NCI-H1694 (cell line): ENCODE results near the gene ESM1.
A peak's percentile ranks its signal among the peaks of the same experiment; 100 is the strongest.
"Not testable (repeated sequence)": the region's sequence is repeated elsewhere in the genome, so short reads cannot be mapped to it uniquely, and the experiment has no call there.

Experiments
- DNase-seq: peaks from one replicate; lab custom pipeline; 2025; lab: John Stamatoyannopoulos, UW

ESM1 gene

GRCh38 chr5:54985301-54986268, at the start of gene ESM1:
ESM1 (minus strand) TSS chr5:54985593; CDS start chr5:54985517, 76 bp downstream.
- no peak for DNase-seq

- no peak for DNase-seq
These were observed 48.2 kb upstream of the ESM1 start for GRCh38 chr5:55033568-55033967.

- no peak for DNase-seq
These were observed 46.1 kb upstream of the ESM1 start for GRCh38 chr5:55031492-55031891.

- no peak for DNase-seq
These were observed 45.4 kb upstream of the ESM1 start for GRCh38 chr5:55030676-55031369.

- DNase-seq = no peak
These were observed 44.8 kb upstream of the ESM1 start for GRCh38 chr5:55030220-55030619.

GRCh38 chr5:55027595-55027994, 42.2 kb upstream of the ESM1 start:
- no peak for DNase-seq

- no peak for DNase-seq
These were observed 37.1 kb upstream of the ESM1 start for GRCh38 chr5:55022450-55022849.

- no peak for DNase-seq
These were observed 36.4 kb upstream of the ESM1 start for GRCh38 chr5:55021821-55022220.

- DNase-seq = no peak
These were observed 36.0 kb upstream of the ESM1 start for GRCh38 chr5:55021410-55021809.

- not testable (repeated sequence) for DNase-seq
These were observed 24.8 kb upstream of the ESM1 start for GRCh38 chr5:55010149-55010548.

GRCh38 chr5:55004729-55005128, 19.3 kb upstream of the ESM1 start:
- no peak for DNase-seq

- no peak for DNase-seq
These were observed 18.2 kb upstream of the ESM1 start for GRCh38 chr5:55003432-55004065.

- not testable (repeated sequence) for DNase-seq
These were observed 16.8 kb upstream of the ESM1 start for GRCh38 chr5:55002166-55002565.

GRCh38 chr5:54997081-54997480, 11.7 kb upstream of the ESM1 start:
- DNase-seq = no peak

- DNase-seq = no peak
These were observed 11.1 kb upstream of the ESM1 start for GRCh38 chr5:54996466-54996865.

- no peak for DNase-seq
These were observed 9.8 kb upstream of the ESM1 start for GRCh38 chr5:54995168-54995567.

GRCh38 chr5:54994628-54995027, 9.2 kb upstream of the ESM1 start:
- no peak for DNase-seq

- DNase-seq = no peak
These were observed 7.9 kb upstream of the ESM1 start for GRCh38 chr5:54993318-54993717.

- DNase-seq = no peak
These were observed 6.0 kb upstream of the ESM1 start for GRCh38 chr5:54991416-54991815.

- no peak for DNase-seq
These were observed 5.5 kb upstream of the ESM1 start for GRCh38 chr5:54990841-54991258.

- DNase-seq = no peak
These were observed 3.4 kb upstream of the ESM1 start for GRCh38 chr5:54988817-54989216.

GRCh38 chr5:54988218-54988617, 2.8 kb upstream of the ESM1 start:
- peak; percentile 54 for DNase-seq

- DNase-seq = no peak
These were observed 869 bp upstream of the ESM1 start for GRCh38 chr5:54986269-54986654.
